Glutamatergic neuron (in vitro differentiated cells): ENCODE data around the gene RACGAP1. TPM values are rescaled to one million over a fixed set of nuclear protein-coding genes. Genes with fewer than 3 reads are reported as not detected.

ENCODE experiments used
- DNase-seq: peaks from one replicate; pipeline ENCODE4 v3.0.0; 2022
- H3K27ac Mint-ChIP-seq: one replicate; pipeline ENCODE4 v1.8.0; 2020; ENCODE audit warnings: mild to moderate bottlenecking, mixed read lengths, inconsistent platforms; ENCODE audit not compliant: unreplicated experiment
- H3K27me3 Mint-ChIP-seq: one replicate; pipeline ENCODE4 v1.8.0; 2020; ENCODE audit warnings: mild to moderate bottlenecking, moderate library complexity, mixed read lengths, inconsistent platforms; ENCODE audit not compliant: unreplicated experiment
- H3K36me3 Mint-ChIP-seq: one replicate; pipeline ENCODE4 v1.8.0; 2020; ENCODE audit warnings: mild to moderate bottlenecking, mixed read lengths, inconsistent platforms; ENCODE audit not compliant: unreplicated experiment
- H3K4me1 Mint-ChIP-seq: one replicate; pipeline ENCODE4 v1.8.0; 2020; ENCODE audit warnings: mild to moderate bottlenecking, low read depth, mixed read lengths, inconsistent platforms; ENCODE audit not compliant: unreplicated experiment
- H3K4me3 Mint-ChIP-seq: one replicate; pipeline ENCODE4 v1.8.0; 2020; ENCODE audit warnings: mild to moderate bottlenecking, mixed read lengths, inconsistent platforms; ENCODE audit not compliant: unreplicated experiment
- H3K9me3 Mint-ChIP-seq: one replicate; pipeline ENCODE4 v1.8.0; 2020; ENCODE audit warnings: mild to moderate bottlenecking, moderate library complexity, mixed read lengths, inconsistent platforms; ENCODE audit not compliant: unreplicated experiment
- CTCF ChIP-seq: fragments of 200-600 bp; sonication (generic); IDR thresholded peaks from one replicate; pipeline ENCODE4 v1.5.0; 2021; ENCODE audit not compliant: partially characterized antibody, unreplicated experiment
- total RNA-seq: library from RNA; stranded (reverse); fragmentation: NEBNext Ultra II Directional; extraction: Animal tissue kit (Norgen Biotek cat#: 25700); gene quantifications from one replicate; pipeline ENCODE4 v1.2.1, GENCODE V29; 2021; ENCODE audit not compliant: unreplicated experiment

RACGAP1 gene
- total RNA-seq, 1 donor from 2014 or later: 47.1 TPM

- Mint-ChIP-seq H3K36me3 (peaks cover 10% of the 10 kb centered on the region), H3K27me3 (peaks cover 38% of the 10 kb centered on the region), H3K9me3 (peaks cover 11% of the 10 kb centered on the region), H3K27ac (no peak within 1 kb of the TSS), H3K4me3 (peak within 1 kb of the TSS; percentile 80), H3K4me1 (peaks cover 3% of the 10 kb centered on the region)
- TF ChIP-seq CTCF: no peak
- DNase-seq: no peak
Observed at GRCh38 chr12:49961111-49961922, 64.0 kb downstream of the RACGAP1 start, which contains the start of gene AQP5. AQP5 (plus strand) TSS chr12:49961872; CDS start chr12:49962018, 146 bp downstream.

- Mint-ChIP-seq H3K27me3 (peaks cover 38% of the 10 kb centered on the region), H3K4me1 (peaks cover 3% of the 10 kb centered on the region), H3K4me3 (peak overlapping the region; percentile 80), H3K27ac (no peak overlapping the region), H3K36me3 (peaks cover 10% of the 10 kb centered on the region), H3K9me3 (peaks cover 8% of the 10 kb centered on the region)
- no peak for DNase-seq
- no peak for TF ChIP-seq CTCF
Observed at GRCh38 chr12:49960474-49961110, 64.7 kb downstream of the RACGAP1 start.

- H3K27ac Mint-ChIP-seq: no peak overlapping the region
- peaks cover 3% of the 10 kb centered on the region for H3K4me1 Mint-ChIP-seq
- DNase-seq: no peak
- H3K36me3 Mint-ChIP-seq: peaks cover 10% of the 10 kb centered on the region
- peak overlapping the region; percentile 80 for H3K4me3 Mint-ChIP-seq
- no peak for TF ChIP-seq CTCF
- H3K9me3 Mint-ChIP-seq: peaks cover 8% of the 10 kb centered on the region
- peaks cover 38% of the 10 kb centered on the region for H3K27me3 Mint-ChIP-seq
Observed at GRCh38 chr12:49959685-49960473, 65.4 kb downstream of the RACGAP1 start.

- no peak for DNase-seq
- H3K9me3 Mint-ChIP-seq: peaks cover 5% of the 10 kb centered on the region
- no peak overlapping the region for H3K27ac Mint-ChIP-seq
- TF ChIP-seq CTCF: no peak
- peaks cover 33% of the 10 kb centered on the region for H3K27me3 Mint-ChIP-seq
- H3K36me3 Mint-ChIP-seq: peaks cover 5% of the 10 kb centered on the region
- no peak overlapping the region for H3K4me3 Mint-ChIP-seq
- H3K4me1 Mint-ChIP-seq: no peaks in the 10 kb centered on the region
Observed at GRCh38 chr12:49957570-49957967, 67.7 kb downstream of the RACGAP1 start.
